Transverse colon (tissue), 3 donors: ENCODE measurements around the gene SFXN5.

Source experiments
- EP300 ChIP-seq: sonication (generic); formaldehyde crosslinking; IDR thresholded peaks from one replicate; pipeline ENCODE4 v1.6.1; 2017; ENCODE audit warnings: antibody characterized with exemption, low read depth
- POLR2A ChIP-seq: fragments of 450-650 bp; IDR thresholded peaks from one replicate; pipeline ENCODE4 v1.6.1; 2016; ENCODE audit warnings: antibody characterized with exemption, mild to moderate bottlenecking, moderate library complexity
- TF ChIP-seq, protein P1 (sequence below), 5 experiments: fragments of 200-600 bp in 3 of 5; fragments of 450-650 bp in 2 of 5; sonication (generic) in 3 of 5; IDR thresholded peaks; 1 replicate in 2 of 5; 2 replicates in 3 of 5; pipeline ENCODE4 v1.5.1; 2016 to 2017; ENCODE audit warnings: antibody characterized with exemption in 5 of 5, inconsistent platforms in 3 of 5, mild to moderate bottlenecking in 2 of 5, moderate library complexity in 1 of 5

DNA sequence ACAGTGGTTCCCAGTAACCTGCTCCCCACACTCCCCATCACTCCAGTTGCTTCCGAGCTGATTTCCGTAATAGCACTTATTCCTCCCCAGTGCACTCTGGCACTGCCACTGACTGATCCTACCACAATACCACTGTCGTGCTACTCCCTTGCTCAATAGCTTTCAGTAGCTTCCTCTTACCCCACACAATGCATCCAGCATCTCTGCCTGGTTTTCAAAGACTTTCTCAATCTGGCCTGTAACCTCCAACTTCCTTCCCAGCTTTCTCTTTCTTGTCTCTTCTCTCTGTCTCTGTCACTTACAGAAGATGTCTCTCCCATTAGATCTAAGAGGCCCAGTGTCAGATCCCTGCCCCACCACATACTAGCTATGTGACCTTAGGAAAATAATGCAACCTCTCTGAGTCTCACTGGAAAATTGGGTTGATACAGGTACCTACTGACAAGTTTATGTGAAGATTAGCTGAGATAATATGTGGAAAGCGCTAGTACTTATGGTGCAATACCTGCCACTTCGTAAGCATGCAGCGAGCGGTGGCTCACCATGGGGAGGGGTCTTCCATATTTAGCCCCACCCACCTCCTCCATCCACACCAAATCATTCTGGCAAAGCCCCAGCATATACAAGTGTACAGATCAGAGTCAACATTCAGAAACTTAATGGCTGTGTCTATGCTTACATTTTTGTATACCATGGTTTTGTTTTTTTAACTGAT lies 36.7 kb downstream of the SFXN5 start:
- TF ChIP-seq EP300 (no peak), POLR2A (no peak)
- TF ChIP-seq, protein P1, sequence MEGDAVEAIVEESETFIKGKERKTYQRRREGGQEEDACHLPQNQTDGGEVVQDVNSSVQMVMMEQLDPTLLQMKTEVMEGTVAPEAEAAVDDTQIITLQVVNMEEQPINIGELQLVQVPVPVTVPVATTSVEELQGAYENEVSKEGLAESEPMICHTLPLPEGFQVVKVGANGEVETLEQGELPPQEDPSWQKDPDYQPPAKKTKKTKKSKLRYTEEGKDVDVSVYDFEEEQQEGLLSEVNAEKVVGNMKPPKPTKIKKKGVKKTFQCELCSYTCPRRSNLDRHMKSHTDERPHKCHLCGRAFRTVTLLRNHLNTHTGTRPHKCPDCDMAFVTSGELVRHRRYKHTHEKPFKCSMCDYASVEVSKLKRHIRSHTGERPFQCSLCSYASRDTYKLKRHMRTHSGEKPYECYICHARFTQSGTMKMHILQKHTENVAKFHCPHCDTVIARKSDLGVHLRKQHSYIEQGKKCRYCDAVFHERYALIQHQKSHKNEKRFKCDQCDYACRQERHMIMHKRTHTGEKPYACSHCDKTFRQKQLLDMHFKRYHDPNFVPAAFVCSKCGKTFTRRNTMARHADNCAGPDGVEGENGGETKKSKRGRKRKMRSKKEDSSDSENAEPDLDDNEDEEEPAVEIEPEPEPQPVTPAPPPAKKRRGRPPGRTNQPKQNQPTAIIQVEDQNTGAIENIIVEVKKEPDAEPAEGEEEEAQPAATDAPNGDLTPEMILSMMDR (IDR thresholded peaks at IDR 0.05) = no peak
